RPMI7951 (cell line): ENCODE data around the gene CPO. TPM values are rescaled to one million over a fixed set of nuclear protein-coding genes. Genes with fewer than 3 reads are reported as not detected.

Experiments used
- DNase-seq: peaks from one replicate; pipeline ENCODE4 v3.0.0-alpha.2; 2012; ENCODE audit warnings: low read depth
- total RNA-seq: library from RNA; depleted of rRNA; stranded (reverse); fragments of >200 nt; shearing (Covaris generic); gene quantifications from 2 replicates; pipeline ENCODE4 v1.2.3, GENCODE V29; 2014; rRNA removed

CPO gene
- total RNA-seq, 1 experiment from 2014 or later: not detected

DNA sequence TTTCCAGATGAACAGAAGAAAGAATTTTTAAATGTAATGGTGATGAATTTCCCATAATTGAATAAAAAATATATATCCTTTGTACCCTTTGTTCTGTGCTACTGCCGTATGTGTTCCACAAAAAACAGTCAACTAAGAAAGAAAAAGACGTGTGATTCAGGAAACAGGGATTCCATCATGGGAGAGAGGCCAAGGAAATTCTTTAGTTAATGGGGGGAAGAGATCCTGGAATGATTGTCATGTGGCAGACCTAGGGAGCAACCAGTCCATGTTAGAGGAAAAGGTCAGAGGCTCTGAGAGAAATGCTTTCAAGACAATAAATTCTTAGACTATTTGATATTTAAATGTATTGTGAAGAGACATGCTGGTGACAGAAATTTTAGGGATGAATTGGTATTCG is 76.6 kb downstream of the CPO start:
- no peak for DNase-seq

Other genes starting within 250 kb of the CPO start
- gene DYTN, start 221.1 kb upstream of the CPO start, total RNA-seq: not detected in 2 replicates
- gene MDH1B, start 174.2 kb upstream of the CPO start, total RNA-seq: 1.2 TPM in 2 replicates
- 48.5 and 58.5 TPM in 2 replicates for gene FASTKD2, start 173.9 kb upstream of the CPO start, total RNA-seq
- gene KLF7, start 226.4 kb downstream of the CPO start, total RNA-seq: 5.4 and 7.3 TPM in 2 replicates